SU-DHL-6 (cell line): Measurements from ENCODE around the gene P3H4.

Experiments used
- CTCF ChIP-seq: fragments of 200-600 bp; sonication (generic); IDR thresholded peaks from one replicate; pipeline ENCODE4 v1.5.1; 2017; ENCODE audit warnings: antibody characterized with exemption, mild to moderate bottlenecking, low read length, moderate library complexity; ENCODE audit not compliant: insufficient read depth, poor library complexity, severe bottlenecking
- EZH2phosphoT487 ChIP-seq: fragments of 200-600 bp; sonication (generic), shearing (Covaris generic); conservative IDR thresholded peaks from 2 replicates; pipeline ENCODE4 v1.6.1; 2018; ENCODE audit warnings: mild to moderate bottlenecking, antibody characterized with exemption, low read length, moderate library complexity, mixed read lengths

DNA sequence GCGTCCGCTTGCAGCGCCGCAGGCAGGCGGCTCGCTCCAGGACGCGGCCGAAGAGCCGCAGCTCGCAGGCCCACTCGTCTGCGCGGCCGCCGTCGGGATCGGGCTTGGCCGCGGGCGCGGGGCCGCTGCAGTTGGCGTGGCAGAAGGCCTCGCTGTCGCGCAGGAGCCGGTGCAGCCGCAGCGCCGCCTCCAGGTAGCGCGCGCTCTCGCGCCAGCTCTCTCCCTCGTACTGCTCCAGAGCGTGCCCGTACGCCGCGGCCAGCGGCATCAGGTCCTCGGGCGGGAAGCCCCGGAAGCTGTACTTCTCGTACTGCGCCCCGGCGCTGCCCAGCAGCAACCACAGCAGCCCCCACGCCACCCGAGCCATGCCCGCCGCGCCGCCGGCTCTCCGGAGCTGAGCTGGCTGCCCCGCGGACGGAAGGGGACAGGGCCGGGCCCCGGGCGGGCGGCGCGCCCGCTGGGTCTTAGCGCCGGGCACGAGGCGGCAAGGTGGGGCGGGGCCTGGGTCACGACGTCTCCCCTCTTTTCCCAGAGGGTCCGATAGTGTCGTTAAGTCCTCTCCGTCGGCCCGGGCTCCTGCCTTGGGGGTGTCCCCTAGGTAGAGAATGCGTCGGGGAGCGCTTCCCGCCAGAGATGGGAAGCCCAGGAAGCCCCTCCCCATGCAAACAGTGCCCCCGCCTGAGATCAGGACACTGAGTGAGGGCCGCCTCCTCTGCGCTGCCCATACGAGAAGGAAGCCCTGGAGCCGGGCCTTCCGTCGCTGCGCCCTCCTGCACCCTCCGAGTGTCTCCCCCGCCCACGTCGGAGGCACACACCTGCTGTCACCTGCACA, at the start of gene P3H4:
- TF ChIP-seq CTCF = peak; percentile 44
- TF ChIP-seq EZH2phosphoT487 = no peak
